Measurements from ENCODE around the gene MAB21L2. TPM values are rescaled to one million over a fixed set of nuclear protein-coding genes. Genes with fewer than 3 reads are reported as not detected.

Gene MAB21L2
- polyA plus RNA-seq, 1 donor from 2014 or later = 1.6 TPM

GRCh38 chr4:150588316-150588715 lies 6.4 kb downstream of the MAB21L2 start:
- peaks cover 67% of the 10 kb centered on the region for H3K27me3 ChIP-seq (ENCODE audit: insufficient read depth, low read depth, low read length)
- H3K4me2 ChIP-seq (ENCODE audit: low read length) = no peak overlapping the region
- H3K9ac ChIP-seq (ENCODE audit: low read length) = no peak overlapping the region
- no peaks in the 10 kb centered on the region for H3K36me3 ChIP-seq (ENCODE audit: insufficient read depth, low read length)
- no peak overlapping the region for H2AFZ ChIP-seq (ENCODE audit: low read depth, low read length)
- H3K79me2 ChIP-seq (replicated peaks; ENCODE audit: insufficient read depth, low read length) = no peaks in the 10 kb centered on the region
- H3K9me3 ChIP-seq (ENCODE audit: low read length) = no peaks in the 10 kb centered on the region
- no peak overlapping the region for H3K4me3 ChIP-seq (ENCODE audit: low read length)
- no peaks in the 10 kb centered on the region for H4K20me1 ChIP-seq (ENCODE audit: insufficient read depth)
- no peaks in the 10 kb centered on the region for H3K9me2 ChIP-seq (ENCODE audit: insufficient read depth, low read length)
- H3F3A ChIP-seq (ENCODE audit: insufficient read depth, low read length, poor library complexity, severe bottlenecking) = no peaks in the 10 kb centered on the region
- TF ChIP-seq POLR2AphosphoS5 (IDR thresholded peaks at IDR 0.05) (no peak), EZH2 (IDR thresholded peaks at IDR 0.05; ENCODE audit: borderline replicate concordance, insufficient read depth, low read length, poor library complexity, severe bottlenecking) (no peak), MXI1 (conservative IDR thresholded peaks at IDR 0.05; ENCODE audit: poor library complexity, severe bottlenecking) (no peak), SMC3 (conservative IDR thresholded peaks at IDR 0.05; ENCODE audit: poor library complexity) (no peak)
- TF ChIP-seq, protein P1, sequence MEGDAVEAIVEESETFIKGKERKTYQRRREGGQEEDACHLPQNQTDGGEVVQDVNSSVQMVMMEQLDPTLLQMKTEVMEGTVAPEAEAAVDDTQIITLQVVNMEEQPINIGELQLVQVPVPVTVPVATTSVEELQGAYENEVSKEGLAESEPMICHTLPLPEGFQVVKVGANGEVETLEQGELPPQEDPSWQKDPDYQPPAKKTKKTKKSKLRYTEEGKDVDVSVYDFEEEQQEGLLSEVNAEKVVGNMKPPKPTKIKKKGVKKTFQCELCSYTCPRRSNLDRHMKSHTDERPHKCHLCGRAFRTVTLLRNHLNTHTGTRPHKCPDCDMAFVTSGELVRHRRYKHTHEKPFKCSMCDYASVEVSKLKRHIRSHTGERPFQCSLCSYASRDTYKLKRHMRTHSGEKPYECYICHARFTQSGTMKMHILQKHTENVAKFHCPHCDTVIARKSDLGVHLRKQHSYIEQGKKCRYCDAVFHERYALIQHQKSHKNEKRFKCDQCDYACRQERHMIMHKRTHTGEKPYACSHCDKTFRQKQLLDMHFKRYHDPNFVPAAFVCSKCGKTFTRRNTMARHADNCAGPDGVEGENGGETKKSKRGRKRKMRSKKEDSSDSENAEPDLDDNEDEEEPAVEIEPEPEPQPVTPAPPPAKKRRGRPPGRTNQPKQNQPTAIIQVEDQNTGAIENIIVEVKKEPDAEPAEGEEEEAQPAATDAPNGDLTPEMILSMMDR (IDR thresholded peaks at IDR 0.05; ENCODE audit: poor library complexity, severe bottlenecking) = no peak
- H3K27ac ChIP-seq (ENCODE audit: low read length) = no peak overlapping the region

DNA sequence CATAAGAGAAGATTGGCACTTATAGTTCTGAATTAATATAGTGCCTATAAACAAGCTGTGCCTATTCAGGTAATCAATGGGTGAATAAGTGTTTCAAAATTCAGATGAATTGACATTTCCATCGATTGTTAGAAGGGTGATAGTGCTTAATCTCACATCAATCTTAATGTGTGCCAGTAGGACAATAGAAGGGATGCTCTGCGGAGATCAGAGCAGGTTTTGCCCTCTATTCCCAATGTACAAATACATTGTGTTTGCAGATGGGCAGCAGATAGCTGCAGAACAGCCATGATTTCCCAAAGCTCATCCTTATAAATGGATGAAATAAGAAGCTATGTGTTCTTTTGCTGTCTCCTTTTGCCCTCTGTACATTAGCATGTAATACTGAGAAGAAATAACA lies 7.2 kb downstream of the MAB21L2 start:
- H3K27me3 ChIP-seq (ENCODE audit: insufficient read depth, low read depth, low read length) = peaks cover 58% of the 10 kb centered on the region
- H3K4me3 ChIP-seq (ENCODE audit: low read length) = no peak overlapping the region
- no peak overlapping the region for H3K27ac ChIP-seq (ENCODE audit: low read length)

More for the DNA sequence above, 7.2 kb downstream of the MAB21L2 start:
- no peaks in the 10 kb centered on the region for H3F3A ChIP-seq (ENCODE audit: insufficient read depth, low read length, poor library complexity, severe bottlenecking)
- TF ChIP-seq TAF1 (IDR thresholded peaks at IDR 0.05; ENCODE audit: low read depth) (no peak), SMC3 (conservative IDR thresholded peaks at IDR 0.05; ENCODE audit: poor library complexity) (no peak), RAD21 (conservative IDR thresholded peaks at IDR 0.05) (no peak), MXI1 (conservative IDR thresholded peaks at IDR 0.05; ENCODE audit: poor library complexity, severe bottlenecking) (no peak), POLR2AphosphoS5 (IDR thresholded peaks at IDR 0.05) (no peak), EP300 (conservative IDR thresholded peaks at IDR 0.05; ENCODE audit: poor library complexity, severe bottlenecking) (no peak), EZH2 (IDR thresholded peaks at IDR 0.05; ENCODE audit: borderline replicate concordance, insufficient read depth, low read length, poor library complexity, severe bottlenecking) (no peak)
- TF ChIP-seq, protein P2, sequence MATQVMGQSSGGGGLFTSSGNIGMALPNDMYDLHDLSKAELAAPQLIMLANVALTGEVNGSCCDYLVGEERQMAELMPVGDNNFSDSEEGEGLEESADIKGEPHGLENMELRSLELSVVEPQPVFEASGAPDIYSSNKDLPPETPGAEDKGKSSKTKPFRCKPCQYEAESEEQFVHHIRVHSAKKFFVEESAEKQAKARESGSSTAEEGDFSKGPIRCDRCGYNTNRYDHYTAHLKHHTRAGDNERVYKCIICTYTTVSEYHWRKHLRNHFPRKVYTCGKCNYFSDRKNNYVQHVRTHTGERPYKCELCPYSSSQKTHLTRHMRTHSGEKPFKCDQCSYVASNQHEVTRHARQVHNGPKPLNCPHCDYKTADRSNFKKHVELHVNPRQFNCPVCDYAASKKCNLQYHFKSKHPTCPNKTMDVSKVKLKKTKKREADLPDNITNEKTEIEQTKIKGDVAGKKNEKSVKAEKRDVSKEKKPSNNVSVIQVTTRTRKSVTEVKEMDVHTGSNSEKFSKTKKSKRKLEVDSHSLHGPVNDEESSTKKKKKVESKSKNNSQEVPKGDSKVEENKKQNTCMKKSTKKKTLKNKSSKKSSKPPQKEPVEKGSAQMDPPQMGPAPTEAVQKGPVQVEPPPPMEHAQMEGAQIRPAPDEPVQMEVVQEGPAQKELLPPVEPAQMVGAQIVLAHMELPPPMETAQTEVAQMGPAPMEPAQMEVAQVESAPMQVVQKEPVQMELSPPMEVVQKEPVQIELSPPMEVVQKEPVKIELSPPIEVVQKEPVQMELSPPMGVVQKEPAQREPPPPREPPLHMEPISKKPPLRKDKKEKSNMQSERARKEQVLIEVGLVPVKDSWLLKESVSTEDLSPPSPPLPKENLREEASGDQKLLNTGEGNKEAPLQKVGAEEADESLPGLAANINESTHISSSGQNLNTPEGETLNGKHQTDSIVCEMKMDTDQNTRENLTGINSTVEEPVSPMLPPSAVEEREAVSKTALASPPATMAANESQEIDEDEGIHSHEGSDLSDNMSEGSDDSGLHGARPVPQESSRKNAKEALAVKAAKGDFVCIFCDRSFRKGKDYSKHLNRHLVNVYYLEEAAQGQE (IDR thresholded peaks at IDR 0.05; ENCODE audit: borderline replicate concordance) = no peak
- TF ChIP-seq, protein P1 (IDR thresholded peaks at IDR 0.05; ENCODE audit: poor library complexity, severe bottlenecking) = no peak
- no peaks in the 10 kb centered on the region for H3K36me3 ChIP-seq (ENCODE audit: insufficient read depth, low read length)
- H2AFZ ChIP-seq (ENCODE audit: low read depth, low read length) = no peak overlapping the region
- no peaks in the 10 kb centered on the region for H3K9me3 ChIP-seq (ENCODE audit: low read length)
- H3K9me2 ChIP-seq (ENCODE audit: insufficient read depth, low read length) = no peaks in the 10 kb centered on the region
- H3K4me2 ChIP-seq (ENCODE audit: low read length) = no peak overlapping the region
- H3K9ac ChIP-seq (ENCODE audit: low read length) = no peak overlapping the region
- H4K20me1 ChIP-seq (ENCODE audit: insufficient read depth) = no peaks in the 10 kb centered on the region
- H3K79me2 ChIP-seq (replicated peaks; ENCODE audit: insufficient read depth, low read length) = no peaks in the 10 kb centered on the region

Data from neural cell (in vitro differentiated cells).